H1 (cell line): ENCODE measurements around the gene RALGAPA2.

ENCODE experiments used
- BCL11A ChIP-seq, 2 experiments: IDR thresholded peaks; one replicate each; pipeline ENCODE4 v1.6.1; 2011; ENCODE audit warnings: low read depth in 2 of 2, low read length in 2 of 2, mild to moderate bottlenecking in 2 of 2
- EZH2 ChIP-seq: fragments of 200-600 bp; sonication (generic); IDR thresholded peaks from 2 replicates; pipeline ENCODE4 v1.7.1; 2012; ENCODE audit warnings: low read depth, mild to moderate bottlenecking, moderate library complexity, low read length, inconsistent platforms; ENCODE audit not compliant: severe bottlenecking
- GABPA ChIP-seq: IDR thresholded peaks from 2 replicates; pipeline ENCODE4 v1.6.1; 2011; ENCODE audit warnings: mild to moderate bottlenecking, low read length, moderate library complexity, borderline replicate concordance; ENCODE audit not compliant: insufficient read depth
- HDAC2 ChIP-seq, 2 experiments: fragments of 300-600 bp in 1 of 2; sonication (generic) in 1 of 2; IDR thresholded peaks; 2 replicates each; pipeline ENCODE4 v1.6.1; 2011 to 2012; ENCODE audit warnings: low read depth in 2 of 2, low read length in 2 of 2, mild to moderate bottlenecking in 2 of 2, moderate library complexity in 2 of 2, borderline replicate concordance in 1 of 2, inconsistent platforms in 1 of 2
- POLR2A ChIP-seq, 2 experiments: IDR thresholded peaks; 1 replicate in 1 of 2; 2 replicates in 1 of 2; pipeline ENCODE4 v1.6.1; 2011; ENCODE audit warnings: low read depth in 2 of 2, low read length in 2 of 2, mild to moderate bottlenecking in 2 of 2; ENCODE audit errors: control extremely low read depth in 1 of 2
- POU5F1 ChIP-seq: IDR thresholded peaks from 2 replicates; pipeline ENCODE4 v1.6.1; 2011; ENCODE audit warnings: low read depth, mild to moderate bottlenecking, low read length, moderate library complexity
- RAD21 ChIP-seq, 2 experiments: IDR thresholded peaks in 1 of 2; conservative IDR thresholded peaks in 1 of 2; 2 replicates each; pipeline ENCODE4 v1.6.1; 2011; ENCODE audit warnings: low read depth in 2 of 2, low read length in 2 of 2, improper control_type of control experiment in 1 of 2, inconsistent platforms in 1 of 2, mild to moderate bottlenecking in 1 of 2, moderate library complexity in 1 of 2
- RBBP5 ChIP-seq: IDR thresholded peaks from 2 replicates; pipeline ENCODE4 v1.7.1; 2012; ENCODE audit warnings: low read depth, mild to moderate bottlenecking, inconsistent platforms, low read length, moderate library complexity, borderline replicate concordance
- SP2 ChIP-seq: IDR thresholded peaks from 2 replicates; pipeline ENCODE4 v1.6.1; 2012; ENCODE audit warnings: mild to moderate bottlenecking, low read length, inconsistent platforms
- TAF1 ChIP-seq: IDR thresholded peaks from 2 replicates; pipeline ENCODE4 v1.6.1; 2011; ENCODE audit warnings: mild to moderate bottlenecking, low read depth, low read length
- TF ChIP-seq, protein P1 (sequence below), 3 experiments: IDR thresholded peaks; 1 replicate in 2 of 3; 2 replicates in 1 of 3; pipeline versions ENCODE4 v1.5.1 to v1.6.1; 2011; ENCODE audit warnings: low read length in 3 of 3, mild to moderate bottlenecking in 3 of 3, inconsistent platforms in 2 of 3, low read depth in 1 of 3, moderate library complexity in 1 of 3; ENCODE audit not compliant: insufficient read depth in 1 of 3; ENCODE audit errors: control extremely low read depth in 1 of 3

DNA sequence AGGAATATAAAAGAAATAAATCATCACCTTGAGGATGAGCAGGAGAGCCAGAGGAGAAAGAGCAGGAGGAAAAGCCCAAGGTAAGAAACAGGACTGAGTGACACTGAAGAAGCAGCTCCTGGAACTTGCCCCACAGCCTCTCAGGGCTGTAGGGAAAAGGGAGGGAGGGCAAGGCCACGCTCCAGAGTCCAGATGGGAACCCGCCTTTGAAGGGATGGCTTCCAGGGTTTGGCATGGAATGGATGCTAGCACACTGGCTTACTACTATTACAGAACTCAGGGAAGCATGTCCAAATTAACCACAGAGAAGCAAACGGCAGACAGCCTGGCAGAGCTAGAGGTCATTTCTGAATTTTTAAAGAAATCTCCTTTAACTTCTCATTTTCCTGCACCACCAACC lies 26.8 kb downstream of the RALGAPA2 start:
- TF ChIP-seq, protein P1, sequence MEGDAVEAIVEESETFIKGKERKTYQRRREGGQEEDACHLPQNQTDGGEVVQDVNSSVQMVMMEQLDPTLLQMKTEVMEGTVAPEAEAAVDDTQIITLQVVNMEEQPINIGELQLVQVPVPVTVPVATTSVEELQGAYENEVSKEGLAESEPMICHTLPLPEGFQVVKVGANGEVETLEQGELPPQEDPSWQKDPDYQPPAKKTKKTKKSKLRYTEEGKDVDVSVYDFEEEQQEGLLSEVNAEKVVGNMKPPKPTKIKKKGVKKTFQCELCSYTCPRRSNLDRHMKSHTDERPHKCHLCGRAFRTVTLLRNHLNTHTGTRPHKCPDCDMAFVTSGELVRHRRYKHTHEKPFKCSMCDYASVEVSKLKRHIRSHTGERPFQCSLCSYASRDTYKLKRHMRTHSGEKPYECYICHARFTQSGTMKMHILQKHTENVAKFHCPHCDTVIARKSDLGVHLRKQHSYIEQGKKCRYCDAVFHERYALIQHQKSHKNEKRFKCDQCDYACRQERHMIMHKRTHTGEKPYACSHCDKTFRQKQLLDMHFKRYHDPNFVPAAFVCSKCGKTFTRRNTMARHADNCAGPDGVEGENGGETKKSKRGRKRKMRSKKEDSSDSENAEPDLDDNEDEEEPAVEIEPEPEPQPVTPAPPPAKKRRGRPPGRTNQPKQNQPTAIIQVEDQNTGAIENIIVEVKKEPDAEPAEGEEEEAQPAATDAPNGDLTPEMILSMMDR (IDR thresholded peaks at IDR 0.05; ENCODE audit: control extremely low read depth in 1 of 3, insufficient read depth in 1 of 3, low read depth in 1 of 3, low read length in 3 of 3): no peak
- no peak for TF ChIP-seq BCL11A (IDR thresholded peaks at IDR 0.05; ENCODE audit: low read depth in 2 of 2, low read length in 2 of 2)
- no peak for TF ChIP-seq TAF1
- TF ChIP-seq RAD21 (IDR thresholded peaks at IDR 0.05 in 1 of 2, conservative IDR thresholded peaks at IDR 0.05 in 1 of 2; ENCODE audit: low read depth in 2 of 2, low read length in 2 of 2): no peak
- TF ChIP-seq POLR2A (IDR thresholded peaks at IDR 0.05; ENCODE audit: control extremely low read depth in 1 of 2, low read depth in 2 of 2, low read length in 2 of 2): no peak
- no peak for TF ChIP-seq POU5F1
- TF ChIP-seq EZH2: no peak
- TF ChIP-seq GABPA: no peak
- no peak for TF ChIP-seq RBBP5
- no peak for TF ChIP-seq HDAC2 (IDR thresholded peaks at IDR 0.05; ENCODE audit: borderline replicate concordance in 1 of 2, low read depth in 2 of 2, low read length in 2 of 2)
- no peak for TF ChIP-seq SP2
